DMS114 treated with DMSO at 0.1 percent for 48 hours (cell line): ENCODE measurements around the gene BSG.

Experiments used
- DNase-seq: peaks from one replicate; lab custom pipeline; 2025; ENCODE audit not compliant: unreplicated experiment; lab: John Stamatoyannopoulos, UW

BSG gene

DNA sequence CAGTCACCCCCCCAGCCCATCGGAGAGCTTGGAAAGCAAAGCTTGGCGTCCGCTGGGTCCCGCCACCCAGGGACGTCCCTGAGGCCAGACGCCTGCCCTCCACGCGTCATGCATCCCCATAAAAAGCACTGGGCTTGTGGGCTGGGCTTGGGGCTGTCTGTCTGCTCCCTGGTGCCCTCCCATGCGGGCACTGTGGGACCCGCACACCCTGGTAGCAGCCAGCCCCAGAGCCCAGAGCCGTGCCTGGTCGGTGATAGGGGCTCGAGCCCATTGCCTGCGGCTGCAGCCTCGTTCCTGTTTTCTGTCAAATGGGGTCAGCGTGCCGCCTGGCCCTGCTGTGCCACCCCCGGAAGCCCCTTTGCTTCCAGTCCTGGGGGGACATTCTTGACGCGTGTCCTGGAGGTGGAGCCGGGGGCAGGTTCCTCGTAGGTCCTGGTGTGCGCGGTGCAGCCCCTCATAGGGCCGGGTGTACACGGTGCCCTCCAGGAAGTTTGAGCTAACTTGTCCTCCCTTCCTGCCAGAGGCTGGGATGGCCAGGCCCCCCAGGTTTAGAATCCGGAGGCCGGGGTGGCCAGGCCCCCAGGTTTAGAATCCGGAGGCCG is 32.9 kb upstream of the BSG start:
- DNase-seq: no peak

DNA sequence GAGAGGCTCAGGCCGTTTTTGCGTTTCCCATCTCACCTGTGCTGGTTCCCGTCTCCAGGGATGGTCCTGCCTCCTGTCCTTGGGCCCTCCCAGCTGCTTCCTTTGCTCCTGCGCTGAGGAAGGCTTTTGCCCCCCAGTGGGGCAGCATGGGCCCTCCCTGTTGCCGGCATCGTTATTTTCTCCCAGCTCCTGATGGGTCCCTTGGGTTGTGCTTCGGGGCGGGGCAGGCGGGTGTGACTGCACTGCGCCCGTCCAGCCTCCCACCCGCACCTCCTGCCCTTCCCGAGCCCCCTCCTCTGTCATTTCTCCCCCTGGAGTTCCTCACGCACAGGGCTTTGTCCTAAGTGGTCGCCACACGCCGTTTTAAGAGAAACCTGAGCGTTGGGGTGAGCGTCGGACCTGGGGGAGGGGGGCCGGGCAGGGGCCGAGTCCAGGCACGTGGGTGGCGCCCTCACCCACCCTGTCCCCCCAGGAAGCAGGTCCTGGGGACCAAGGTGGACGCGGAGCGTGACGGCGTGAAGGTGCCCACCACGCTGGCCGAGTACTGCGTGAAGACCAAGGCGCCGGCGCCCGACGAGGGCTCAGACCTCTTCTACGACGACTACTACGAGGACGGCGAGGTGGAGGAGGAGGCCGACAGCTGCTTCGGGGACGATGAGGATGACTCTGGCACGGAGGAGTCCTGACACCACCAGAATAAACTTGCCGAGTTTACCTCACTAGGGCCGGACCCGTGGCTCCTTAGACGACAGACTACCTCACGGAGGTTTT is 31.3 kb upstream of the BSG start:
- DNase-seq: no peak

DNA sequence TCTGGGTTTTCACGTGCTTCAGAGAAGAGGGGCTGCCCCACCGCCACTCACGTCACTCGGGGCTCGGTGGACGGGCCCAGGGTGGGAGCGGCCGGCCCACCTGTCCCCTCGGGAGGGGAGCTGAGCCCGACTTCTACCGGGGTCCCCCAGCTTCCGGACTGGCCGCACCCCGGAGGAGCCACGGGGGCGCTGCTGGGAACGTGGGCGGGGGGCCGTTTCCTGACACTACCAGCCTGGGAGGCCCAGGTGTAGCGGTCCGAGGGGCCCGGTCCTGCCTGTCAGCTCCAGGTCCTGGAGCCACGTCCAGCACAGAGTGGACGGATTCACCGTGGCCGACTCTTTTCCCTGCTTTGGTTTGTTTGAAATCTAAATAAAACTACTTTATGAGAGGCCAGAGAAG is 30.7 kb upstream of the BSG start:
- DNase-seq: no peak

DNA sequence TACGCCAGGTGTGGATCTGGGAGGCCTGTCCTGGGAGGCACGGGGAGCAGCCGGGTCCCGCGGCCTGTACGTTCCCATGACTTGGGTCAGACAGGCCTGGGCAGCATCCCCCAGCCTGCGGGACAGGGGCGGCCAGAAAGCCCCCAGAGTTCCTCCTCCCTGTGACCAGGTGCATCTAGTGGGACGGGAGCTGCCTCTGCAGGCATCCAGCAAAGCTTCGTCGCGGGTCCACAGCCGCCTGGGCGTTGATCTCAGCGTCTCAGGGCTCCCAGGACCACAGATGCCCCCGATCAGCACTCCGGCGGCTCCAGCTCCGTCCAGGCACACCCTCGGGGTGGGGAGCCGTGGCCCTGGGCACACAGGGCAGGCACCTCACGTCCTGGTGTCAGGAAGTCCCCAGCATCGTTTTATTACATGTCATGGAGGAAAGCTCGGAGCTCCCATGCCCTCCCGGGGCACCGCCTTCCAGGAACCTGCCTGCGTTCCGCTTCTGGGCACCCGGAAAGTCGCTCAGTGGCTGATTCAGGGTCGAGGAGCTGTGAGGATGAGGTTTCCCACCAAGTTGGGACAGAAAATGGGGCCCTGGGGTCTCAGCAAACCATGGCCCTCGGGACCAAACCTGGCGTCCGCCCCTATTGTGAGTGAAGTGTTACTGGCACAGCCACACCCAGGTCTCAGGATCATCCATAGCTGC is 30.1 kb upstream of the BSG start:
- no peak for DNase-seq

DNA sequence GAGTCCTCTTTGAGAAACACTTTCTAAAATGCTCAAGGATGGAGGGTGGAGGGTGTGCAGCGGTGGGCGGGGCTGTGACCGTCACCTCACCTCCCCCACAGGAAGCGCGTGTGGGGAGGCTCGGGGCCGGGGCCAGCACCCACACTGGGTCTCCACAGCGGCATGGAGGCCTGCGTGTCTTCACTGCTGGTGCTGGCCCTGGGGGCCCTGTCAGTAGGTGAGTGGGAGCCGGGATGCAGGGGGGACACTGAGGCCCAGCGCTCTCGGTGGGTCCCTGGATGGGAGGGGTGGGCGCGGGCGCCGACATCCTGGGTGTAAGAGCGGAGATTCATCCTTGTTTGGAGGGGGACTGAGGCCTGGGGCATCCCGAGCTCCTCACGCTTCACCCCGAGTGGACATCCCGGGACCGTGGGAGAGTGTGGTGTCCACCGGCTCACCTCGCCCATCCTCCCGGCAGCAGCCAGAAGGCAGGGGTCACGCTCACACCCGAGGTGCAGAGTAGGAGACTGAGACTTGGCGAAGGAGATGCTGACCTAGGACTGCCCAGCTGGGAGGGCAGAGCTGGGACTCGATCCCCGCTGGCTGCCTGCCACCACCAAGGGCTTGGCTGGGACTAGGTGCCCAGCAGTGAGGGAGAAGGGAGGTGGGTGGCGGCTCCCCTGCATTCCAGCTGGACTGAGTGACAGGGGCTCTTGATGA is 28.3 kb upstream of the BSG start, which contains the start of gene GZMM:
Gene GZMM (plus strand): TSS at position 144 of the 699 bp plus-strand sequence. CDS start 19 bp downstream, at position 163.
- DNase-seq: no peak

DNA sequence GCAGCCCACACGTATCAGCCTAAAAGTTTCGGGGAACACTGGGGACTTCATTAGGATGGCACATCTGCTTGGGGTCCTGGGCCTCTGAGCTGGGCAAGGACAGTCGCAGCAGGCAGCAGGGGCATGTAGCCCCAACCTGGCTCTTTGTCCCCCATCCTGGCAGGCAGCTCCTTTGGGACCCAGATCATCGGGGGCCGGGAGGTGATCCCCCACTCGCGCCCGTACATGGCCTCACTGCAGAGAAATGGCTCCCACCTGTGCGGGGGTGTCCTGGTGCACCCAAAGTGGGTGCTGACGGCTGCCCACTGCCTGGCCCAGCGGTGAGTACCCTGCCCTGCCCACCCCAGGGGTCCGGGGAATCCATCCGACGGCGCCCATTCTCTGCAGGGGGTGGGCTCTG is 25.3 kb upstream of the BSG start:
- DNase-seq: no peak

DNA sequence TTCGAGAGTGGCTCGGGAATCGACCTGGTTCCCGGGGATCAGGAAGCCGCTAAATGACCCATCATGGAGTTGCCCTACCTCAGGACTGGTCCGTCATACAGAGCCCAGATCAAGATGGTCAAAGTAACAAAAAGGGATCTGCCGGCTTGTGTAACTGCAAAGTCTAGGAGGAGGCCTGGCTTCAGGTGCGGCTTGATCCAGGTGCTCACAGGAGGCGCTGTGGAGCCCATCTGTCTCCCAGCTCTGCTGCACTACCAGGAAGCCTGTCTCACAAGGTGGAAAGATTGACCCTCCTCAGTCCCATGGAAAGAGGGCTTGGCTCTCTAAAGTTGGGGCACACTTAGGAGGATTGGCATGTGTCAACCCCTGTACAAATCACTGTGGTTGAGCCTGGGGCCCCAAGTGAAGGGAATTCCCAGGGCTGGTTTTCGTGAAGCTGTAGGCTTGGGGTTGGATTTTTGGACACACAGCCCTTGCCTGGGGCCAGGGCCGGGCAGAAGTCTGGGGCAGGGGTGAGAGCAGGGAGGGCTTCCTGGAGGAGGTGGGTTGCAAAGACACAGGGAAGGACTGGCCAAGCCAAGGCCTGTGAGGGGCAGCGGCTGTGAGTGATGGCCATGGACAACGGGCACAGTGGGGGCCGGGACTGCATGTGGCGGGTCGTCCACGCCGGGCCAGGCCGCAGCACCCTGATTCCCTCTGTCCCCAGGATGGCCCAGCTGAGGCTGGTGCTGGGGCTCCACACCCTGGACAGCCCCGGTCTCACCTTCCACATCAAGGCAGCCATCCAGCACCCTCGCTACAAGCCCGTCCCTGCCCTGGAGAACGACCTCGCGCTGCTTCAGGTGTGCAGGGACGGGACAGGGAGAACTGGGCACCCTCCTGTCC is 24.3 kb upstream of the BSG start:
- no peak for DNase-seq

DNA sequence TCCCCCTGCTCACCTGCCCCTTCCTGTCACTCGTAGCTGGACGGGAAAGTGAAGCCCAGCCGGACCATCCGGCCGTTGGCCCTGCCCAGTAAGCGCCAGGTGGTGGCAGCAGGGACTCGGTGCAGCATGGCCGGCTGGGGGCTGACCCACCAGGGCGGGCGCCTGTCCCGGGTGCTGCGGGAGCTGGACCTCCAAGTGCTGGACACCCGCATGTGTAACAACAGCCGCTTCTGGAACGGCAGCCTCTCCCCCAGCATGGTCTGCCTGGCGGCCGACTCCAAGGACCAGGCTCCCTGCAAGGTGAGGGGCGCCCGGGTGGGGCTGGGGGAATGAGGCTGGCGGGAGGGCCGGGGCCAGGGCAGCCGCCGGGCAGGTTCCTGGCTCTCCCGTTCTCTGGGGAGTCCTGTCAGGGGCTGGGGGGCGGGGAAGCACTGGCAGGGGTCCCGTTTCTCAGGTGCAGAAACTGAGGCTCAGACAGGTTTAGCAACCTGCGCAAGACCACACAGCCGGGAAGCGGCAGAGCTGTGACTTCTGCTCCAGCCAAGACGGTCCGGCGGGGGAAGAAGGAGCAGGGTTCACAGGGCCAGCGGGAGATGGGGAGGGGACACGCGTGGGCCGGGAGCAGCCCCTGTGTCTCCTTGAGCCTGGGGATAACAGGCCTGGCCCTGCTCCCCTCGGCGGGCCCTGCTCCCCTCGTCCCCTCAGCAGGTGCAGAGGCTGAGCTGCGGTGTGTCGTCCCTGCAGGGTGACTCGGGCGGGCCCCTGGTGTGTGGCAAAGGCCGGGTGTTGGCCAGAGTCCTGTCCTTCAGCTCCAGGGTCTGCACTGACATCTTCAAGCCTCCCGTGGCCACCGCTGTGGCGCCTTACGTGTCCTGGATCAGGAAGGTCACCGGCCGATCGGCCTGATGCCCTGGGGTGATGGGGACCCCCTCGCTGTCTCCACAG is 23.2 kb upstream of the BSG start:
- DNase-seq: no peak

DNA sequence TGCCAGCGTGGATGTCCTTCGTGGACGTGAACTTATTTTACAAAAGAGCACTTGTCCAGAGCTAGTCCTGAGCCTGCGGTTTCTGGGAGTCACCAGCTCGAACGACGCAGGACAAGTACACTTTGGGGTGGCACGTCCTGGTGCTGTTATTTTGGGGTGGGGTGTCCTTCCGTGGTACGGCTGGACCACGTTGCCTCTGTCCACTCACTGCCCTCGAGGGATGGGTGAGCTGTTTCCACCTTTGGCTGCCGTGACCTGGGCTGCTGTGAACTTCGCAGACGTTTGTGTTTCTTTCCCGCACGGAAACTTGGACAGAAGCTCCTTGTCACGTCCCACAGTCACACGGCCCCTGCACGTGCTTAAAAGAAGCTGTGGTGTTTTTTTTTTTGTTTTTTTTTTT is 17.6 kb upstream of the BSG start:
- no peak for DNase-seq

DNA sequence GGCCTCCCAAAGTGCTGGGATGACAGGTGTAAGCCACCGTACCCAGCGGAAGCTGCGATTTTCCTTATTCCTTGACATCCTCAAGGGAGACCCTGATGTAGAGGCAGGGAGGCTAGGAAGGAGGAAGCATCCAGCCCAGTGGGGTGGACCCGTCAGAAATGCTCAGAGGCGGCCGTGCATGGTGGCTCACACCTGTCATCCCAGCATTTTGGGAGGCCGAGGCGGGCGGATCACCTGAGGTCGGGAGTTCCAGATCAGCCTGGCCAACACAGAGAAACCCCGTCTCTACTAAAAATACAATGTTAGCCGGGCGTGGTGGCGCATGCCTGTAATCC is 17.0 kb upstream of the BSG start:
- no peak for DNase-seq

DNA sequence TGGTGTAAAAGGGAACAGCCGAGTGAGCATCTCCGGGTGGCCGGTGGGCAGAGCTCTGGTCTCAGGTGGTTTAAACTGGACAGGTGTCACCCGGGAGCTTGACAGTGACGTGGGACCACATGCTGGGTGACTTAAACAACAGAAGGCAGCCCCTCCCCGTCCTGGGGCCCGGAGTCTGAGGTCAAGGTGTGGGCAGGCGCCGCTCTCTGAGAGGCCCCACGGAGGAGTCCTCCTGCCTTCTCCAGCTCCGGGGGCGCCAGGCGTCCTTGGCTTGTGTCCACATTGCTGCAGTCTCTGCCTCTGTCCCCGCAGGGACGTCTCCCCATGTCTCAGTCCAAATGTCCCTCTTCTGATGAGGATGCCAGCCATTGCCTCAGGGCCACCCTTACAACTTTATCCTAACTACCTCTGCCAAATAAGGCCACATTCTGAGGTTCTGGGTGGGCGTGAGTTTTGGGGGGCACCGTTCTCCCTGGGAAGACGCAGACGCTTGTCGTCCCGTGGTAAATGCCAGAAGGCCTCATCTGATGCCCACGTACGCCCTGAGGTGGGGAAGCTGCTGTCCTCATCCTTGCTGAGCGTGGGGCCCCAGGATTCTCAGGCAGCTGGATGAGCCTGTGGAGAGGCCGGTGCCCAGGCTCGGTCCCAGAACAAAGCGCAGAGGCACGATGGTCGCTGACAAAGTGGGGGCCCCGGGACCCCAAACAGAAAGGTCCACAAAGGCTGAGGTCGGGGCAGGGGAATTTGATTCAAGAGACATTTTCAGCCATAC is 15.6 kb upstream of the BSG start:
- no peak for DNase-seq

DNA sequence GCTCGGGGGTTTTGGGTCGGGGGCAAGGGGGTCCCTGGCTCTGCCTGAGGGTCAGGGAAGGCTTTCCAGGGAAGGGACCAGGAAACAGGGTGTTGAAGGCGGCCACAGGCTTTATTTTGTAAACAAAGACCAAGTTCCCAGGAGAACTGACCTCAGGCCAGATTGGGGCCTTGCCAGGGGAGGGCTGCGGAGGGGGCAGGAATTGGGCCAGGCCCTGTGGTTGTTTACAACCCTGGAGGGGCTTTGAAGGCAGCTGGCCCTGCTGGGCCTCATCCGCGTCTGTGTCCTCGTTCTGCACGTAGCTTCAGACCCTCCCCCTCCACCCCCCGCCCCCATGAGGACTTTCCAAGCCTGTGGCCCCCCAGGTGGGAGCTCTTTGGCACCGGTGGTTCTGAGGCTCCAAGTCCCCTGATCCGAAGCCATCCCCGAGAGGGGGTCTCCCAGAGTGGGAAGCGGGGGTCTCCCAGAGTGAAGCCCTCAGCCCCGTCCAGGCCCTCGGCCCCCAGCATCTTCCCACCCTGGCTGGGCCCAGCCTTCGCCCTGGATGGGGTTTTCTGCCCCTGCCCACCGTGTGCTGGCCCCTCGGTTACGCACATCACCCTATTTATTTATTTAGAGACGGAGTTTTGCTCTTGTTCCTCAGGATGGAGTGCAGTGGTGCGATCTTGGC is 13.5 kb upstream of the BSG start:
- DNase-seq: no peak

DNA sequence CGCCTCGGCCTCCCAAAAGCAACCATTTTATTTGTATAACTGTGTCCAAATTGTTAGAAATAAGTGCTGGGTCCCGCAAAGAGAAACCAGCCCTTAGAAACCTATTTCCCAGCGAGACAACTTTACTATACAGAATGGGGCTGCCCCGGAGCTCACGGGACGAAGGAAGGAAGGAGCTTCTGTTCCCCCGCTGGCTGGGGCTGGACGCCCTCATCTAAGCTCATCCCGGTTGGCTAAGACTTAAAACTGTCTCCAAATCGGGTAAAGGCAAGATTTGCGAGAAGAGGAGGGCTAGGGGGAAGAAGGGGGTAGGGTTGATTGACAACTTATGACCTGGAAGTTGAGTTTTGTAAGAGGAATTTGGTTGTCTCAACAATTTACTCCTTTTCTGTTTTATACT is 12.3 kb upstream of the BSG start:
- DNase-seq: no peak

DNA sequence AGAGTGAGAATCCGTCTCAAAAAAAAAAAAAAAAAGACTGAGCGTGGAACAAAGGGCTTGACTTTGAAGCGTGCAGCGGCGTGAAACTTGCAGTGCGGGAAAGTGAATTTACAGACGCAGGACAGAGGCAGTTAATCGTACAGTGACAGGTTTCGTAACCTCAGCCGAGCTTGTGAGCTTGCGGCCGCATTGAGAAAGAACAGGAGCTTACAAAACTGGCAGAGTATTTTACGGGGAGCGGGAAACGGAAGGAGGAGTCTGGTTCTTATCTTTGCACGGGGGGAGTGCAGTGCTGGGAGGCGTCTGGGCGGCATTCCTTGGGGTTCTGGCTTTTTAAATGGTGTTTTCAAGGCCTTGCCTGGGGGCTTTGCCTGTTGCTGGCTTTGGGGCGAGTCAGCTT is 6.0 kb upstream of the BSG start:
- no peak for DNase-seq

DNA sequence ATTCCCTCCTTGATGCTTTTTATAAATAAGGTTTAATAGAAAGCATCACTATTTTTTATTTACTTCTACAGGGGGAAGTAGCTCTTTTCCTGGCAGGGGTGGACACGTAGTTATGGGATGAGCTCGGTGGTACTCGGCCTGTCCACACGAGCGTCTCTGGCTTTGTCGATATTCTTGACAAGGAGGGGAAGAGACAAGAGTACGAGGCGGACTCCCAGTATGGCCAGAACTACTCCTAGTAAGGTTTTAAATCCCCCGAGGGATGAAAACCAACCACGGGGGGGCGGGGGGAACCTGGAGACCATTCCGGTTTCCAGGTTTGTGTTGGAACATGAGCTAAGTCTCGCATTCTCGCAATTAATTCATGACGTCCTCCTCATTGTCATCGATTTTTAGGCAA is 5.6 kb upstream of the BSG start:
- no peak for DNase-seq

DNA sequence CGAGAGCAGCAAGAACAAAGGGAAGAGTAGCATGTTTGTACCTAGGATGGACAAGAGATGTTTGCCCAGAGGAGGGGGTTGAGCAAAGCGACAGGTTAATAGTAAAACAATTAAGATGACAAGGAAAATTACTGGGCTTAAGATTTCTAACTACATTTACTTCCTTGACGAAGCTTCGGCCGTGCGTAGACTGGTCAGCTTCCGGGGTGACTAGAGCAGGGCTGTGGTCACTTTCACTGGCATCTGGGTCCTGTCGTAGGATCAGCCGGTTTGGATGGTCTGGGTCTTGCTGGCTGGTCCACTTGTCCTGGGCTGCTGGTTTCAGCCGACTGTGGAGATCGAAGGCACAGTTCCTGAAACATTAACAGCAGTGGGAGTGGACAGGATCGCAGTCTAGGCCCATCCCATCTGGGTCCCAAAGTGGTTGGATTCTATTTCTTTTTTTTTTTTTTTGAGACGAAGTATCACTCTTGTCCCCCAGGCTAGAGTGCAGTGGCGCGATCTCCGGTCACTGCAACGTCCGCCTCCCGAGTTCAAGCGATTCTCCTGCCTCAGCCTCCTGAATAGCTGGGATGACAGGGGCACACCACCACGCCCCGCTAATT is 5.0 kb upstream of the BSG start:
- DNase-seq: no peak

DNA sequence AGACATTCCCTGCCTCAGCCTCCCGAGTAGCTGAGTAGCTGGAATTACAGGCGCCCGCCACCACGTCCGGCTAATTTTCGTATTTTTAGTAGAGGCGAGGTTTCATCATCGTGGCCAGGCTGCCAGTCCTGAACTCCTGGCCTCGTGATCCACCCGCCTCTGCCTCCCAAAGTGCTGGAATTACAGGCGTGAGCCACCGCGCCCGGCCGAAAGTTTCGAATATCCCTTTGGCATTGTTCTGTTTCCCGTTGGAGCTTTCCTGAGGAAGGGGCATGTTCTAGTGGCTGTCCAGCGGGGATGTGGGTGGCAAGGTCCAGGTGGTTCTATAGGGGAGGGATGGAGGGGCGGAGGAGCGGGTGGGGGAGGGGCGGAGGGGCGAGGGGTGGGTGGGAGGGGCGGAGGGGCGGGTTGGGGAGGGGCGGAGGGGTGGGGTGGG is 2.1 kb upstream of the BSG start:
- no peak for DNase-seq
